ENCODE measurements around the gene TRPM6. TPM values are rescaled to one million over a fixed set of nuclear protein-coding genes. Genes with fewer than 3 reads are reported as not detected.

The TRPM6 gene
- total RNA-seq, 6 experiments from 2014 or later, result not detected

GRCh38 chr9:74753650-74754049 lies 134.1 kb downstream of the TRPM6 start:
- H3K4me1 Mint-ChIP-seq (ENCODE audit: low read depth), result no peaks in the 10 kb centered on the region
- peaks cover 5% of the 10 kb centered on the region; the same call in 1 of the 2 replicates for H3K27me3 Mint-ChIP-seq (ENCODE audit: insufficient read depth)
- no peak overlapping the region for H3K4me3 Mint-ChIP-seq
- H3K27ac Mint-ChIP-seq, result no peak overlapping the region
- no peaks in the 10 kb centered on the region for H3K9me3 Mint-ChIP-seq
- no peak for TF ChIP-seq CTCF (IDR thresholded peaks at IDR 0.05)
- H3K36me3 Mint-ChIP-seq (ENCODE audit: low read depth), result no peaks in the 10 kb centered on the region
- no peak for DNase-seq

GRCh38 chr9:74748966-74749365 lies 138.8 kb downstream of the TRPM6 start:
- Mint-ChIP-seq H3K9me3 (no peaks in the 10 kb centered on the region), H3K27me3 (ENCODE audit: insufficient read depth) (peaks cover 6% of the 10 kb centered on the region), H3K27ac (no peak overlapping the region), H3K36me3 (ENCODE audit: low read depth) (no peaks in the 10 kb centered on the region), H3K4me3 (no peak overlapping the region), H3K4me1 (ENCODE audit: low read depth) (no peaks in the 10 kb centered on the region)
- no peak for DNase-seq
- no peak for TF ChIP-seq CTCF (IDR thresholded peaks at IDR 0.05)

GRCh38 chr9:74742792-74743730 lies 144.7 kb downstream of the TRPM6 start:
- peaks cover 6% of the 10 kb centered on the region for H3K27me3 Mint-ChIP-seq (ENCODE audit: insufficient read depth)
- TF ChIP-seq CTCF (IDR thresholded peaks at IDR 0.05), result peak; percentile 83
- no peak overlapping the region for H3K27ac Mint-ChIP-seq
- H3K36me3 Mint-ChIP-seq (ENCODE audit: low read depth), result no peaks in the 10 kb centered on the region
- H3K4me3 Mint-ChIP-seq, result no peak overlapping the region
- peak; percentile 9 for DNase-seq
- H3K4me1 Mint-ChIP-seq (ENCODE audit: low read depth), result no peaks in the 10 kb centered on the region
- no peaks in the 10 kb centered on the region for H3K9me3 Mint-ChIP-seq

GRCh38 chr9:74742191-74742790 lies 145.4 kb downstream of the TRPM6 start:
- no peaks in the 10 kb centered on the region for H3K9me3 Mint-ChIP-seq
- H3K36me3 Mint-ChIP-seq (ENCODE audit: low read depth), result no peaks in the 10 kb centered on the region
- DNase-seq, result no peak
- H3K4me1 Mint-ChIP-seq (ENCODE audit: low read depth), result no peaks in the 10 kb centered on the region
- TF ChIP-seq CTCF (IDR thresholded peaks at IDR 0.05), result no peak
- H3K4me3 Mint-ChIP-seq, result no peak overlapping the region
- H3K27ac Mint-ChIP-seq, result no peak overlapping the region
- peaks cover 6% of the 10 kb centered on the region for H3K27me3 Mint-ChIP-seq (ENCODE audit: insufficient read depth)

- no peaks in the 10 kb centered on the region for H3K9me3 Mint-ChIP-seq
- DNase-seq, result no peak
- H3K4me1 Mint-ChIP-seq (ENCODE audit: low read depth), result no peaks in the 10 kb centered on the region
- H3K36me3 Mint-ChIP-seq (ENCODE audit: low read depth), result no peaks in the 10 kb centered on the region
- H3K4me3 Mint-ChIP-seq, result no peak overlapping the region
- no peak for TF ChIP-seq CTCF (IDR thresholded peaks at IDR 0.05)
- H3K27ac Mint-ChIP-seq, result no peak overlapping the region
- no peaks in the 10 kb centered on the region; the same call in 1 of the 2 replicates for H3K27me3 Mint-ChIP-seq (ENCODE audit: insufficient read depth)
Observed at GRCh38 chr9:74736646-74737045, 151.1 kb downstream of the TRPM6 start.
